GM12878 (cell line): Measurements from ENCODE around the gene RNF7. TPM values are rescaled to one million over a fixed set of nuclear protein-coding genes. Genes with fewer than 3 reads are reported as not detected.

Experiments used
- ATAC-seq: fragments of 200-7000 bp; cut with Tn5 transposase; 3 replicates; pipeline ENCODE4 v1.9.1; 2020; ENCODE audit warnings: mild to moderate bottlenecking, moderate library complexity
- BruUV-seq: library from RNA; stranded (reverse); fragments of 400-500 nt; replicated peaks from 2 replicates; lab custom pipeline; 2021; lab: Mats Ljungman, UMichigan
- CTCF ChIA-PET: fragments of 300-600 bp; sonication (Branson Sonifier 250); formaldehyde crosslinking; extraction: SDS; loops from one replicate; lab custom pipeline; 2021; ENCODE audit warnings: inconsistent platforms; lab: Yijun Ruan, JAX
- POLR2A ChIA-PET: fragments of 350-600 bp; formaldehyde crosslinking; extraction: SDS; loops from one replicate; lab custom pipeline; 2021; ENCODE audit warnings: inconsistent platforms; lab: Charles Lee
- RAD21 ChIA-PET: fragments of 300-600 bp; sonication (Branson Sonifier 250); formaldehyde crosslinking; loops from one replicate; lab custom pipeline; 2023; ENCODE audit warnings: antibody characterized with exemption; ENCODE audit not compliant: unreplicated experiment; lab: Charles Lee
- SMC1A ChIA-PET: fragments of 300-600 bp; sonication (Branson Sonifier 250); formaldehyde crosslinking; loops from one replicate; lab custom pipeline; 2023; ENCODE audit not compliant: unreplicated experiment, uncharacterized antibody; lab: Charles Lee
- DNase-seq: peaks from one replicate; pipeline ENCODE4 v3.0.0-alpha.2; 2011; ENCODE audit warnings: low read depth, low spot score
- FAIRE-seq: peaks from 3 replicates; lab custom pipeline; 2011; peaks lifted over from hg19 to GRCh38; lab: Jason Lieb, UNC
- H2AFZ ChIP-seq: 2 replicates; pipeline ENCODE4 v1.6.0; 2011; ENCODE audit warnings: low read depth, low read length, control low read depth; ENCODE audit not compliant: control insufficient read depth
- H3K27ac ChIP-seq: 2 replicates; pipeline ENCODE4 v1.5.1; 2011; ENCODE audit warnings: control low read depth; ENCODE audit not compliant: control insufficient read depth, insufficient read depth
- H3K27me3 ChIP-seq, 2 experiments: replicated peaks in 1 of 2; 2 replicates each; pipeline versions ENCODE4 v1.6.0 to v1.6.1; 2011; ENCODE audit warnings: low read length in 1 of 2; ENCODE audit not compliant: control insufficient read depth in 2 of 2, insufficient read depth in 2 of 2
- H3K36me3 ChIP-seq, 2 experiments: 2 replicates each; pipeline ENCODE4 v1.5.1; 2011; ENCODE audit warnings: low read length in 1 of 2; ENCODE audit not compliant: control insufficient read depth in 2 of 2, insufficient read depth in 2 of 2
- H3K4me1 ChIP-seq: 2 replicates; pipeline ENCODE4 v1.6.1; 2011; ENCODE audit warnings: mild to moderate bottlenecking, low read length, moderate library complexity, mixed read lengths; ENCODE audit not compliant: control insufficient read depth, insufficient read depth
- H3K4me2 ChIP-seq: 2 replicates; pipeline ENCODE4 v1.6.0; 2011; ENCODE audit warnings: control low read depth; ENCODE audit not compliant: control insufficient read depth, insufficient read depth
- H3K4me3 ChIP-seq: fragments of 200-600 bp; sonication (generic); 2 replicates; pipeline ENCODE4 v1.5.1; 2016
- H3K79me2 ChIP-seq: 2 replicates; pipeline ENCODE4 v1.6.0; 2011; ENCODE audit warnings: low read length; ENCODE audit not compliant: control insufficient read depth, insufficient read depth
- H3K9ac ChIP-seq: 2 replicates; pipeline ENCODE4 v1.8.0; 2011; ENCODE audit warnings: low read length, control low read depth, mixed read lengths; ENCODE audit not compliant: control insufficient read depth, insufficient read depth
- H3K9me3 ChIP-seq: replicated peaks from 3 replicates; pipeline ENCODE4 v1.5.1; 2011; ENCODE audit warnings: mild to moderate bottlenecking, low read length; ENCODE audit not compliant: control insufficient read depth, insufficient read depth
- H4K20me1 ChIP-seq: 2 replicates; pipeline ENCODE4 v1.6.0; 2011; ENCODE audit not compliant: control insufficient read depth, insufficient read depth
- ATF3 ChIP-seq: IDR thresholded peaks from 2 replicates; pipeline ENCODE4 v1.6.1; 2011; ENCODE audit warnings: low read depth, mild to moderate bottlenecking, low read length, moderate library complexity, borderline replicate concordance; ENCODE audit errors: extremely low read depth
- BCLAF1 ChIP-seq: fragments of 450-650 bp; IDR thresholded peaks from 2 replicates; pipeline ENCODE4 v1.6.1; 2017; ENCODE audit warnings: antibody characterized with exemption, mild to moderate bottlenecking, moderate library complexity
- HDAC2 ChIP-seq: fragments of 200-600 bp; sonication (generic); IDR thresholded peaks from 2 replicates; pipeline ENCODE4 v1.6.1; 2017
- KAT2A ChIP-seq: conservative IDR thresholded peaks from 2 replicates; pipeline ENCODE4 v1.6.1; 2011; ENCODE audit warnings: low read depth, low read length; ENCODE audit not compliant: control insufficient read depth
- MYC ChIP-seq: IDR thresholded peaks from 2 replicates; pipeline ENCODE4 v1.6.1; 2011; ENCODE audit warnings: mild to moderate bottlenecking, low read length, moderate library complexity, inconsistent platforms; ENCODE audit not compliant: insufficient read depth, insufficient replicate concordance, insufficient read length, severe bottlenecking
- RAD21 ChIP-seq: IDR thresholded peaks from 2 replicates; pipeline ENCODE4 v1.6.1; 2011; ENCODE audit warnings: mild to moderate bottlenecking, low read depth, low read length, moderate library complexity; ENCODE audit not compliant: insufficient read depth
- SKIL ChIP-seq: fragments of 450-650 bp; IDR thresholded peaks from 2 replicates; pipeline ENCODE4 v1.6.1; 2017; ENCODE audit warnings: mild to moderate bottlenecking, low read depth, inconsistent platforms; ENCODE audit not compliant: poor library complexity, severe bottlenecking
- SRF ChIP-seq, 2 experiments: IDR thresholded peaks; 2 replicates each; pipeline ENCODE4 v1.6.1; 2011; ENCODE audit warnings: low read depth in 2 of 2, low read length in 2 of 2, mild to moderate bottlenecking in 1 of 2, moderate library complexity in 1 of 2
- ZNF687 ChIP-seq: fragments of 450-650 bp; IDR thresholded peaks from 2 replicates; pipeline ENCODE4 v1.6.1; 2017; ENCODE audit warnings: mild to moderate bottlenecking, moderate library complexity
- in situ Hi-C: fragments of 300-500 bp; cut with MboI; formaldehyde crosslinking; loops from 9 replicates; pipeline ENCODE4 v1.14.3; 2018; ENCODE audit warnings: mixed read lengths
- intact Hi-C: fragments of 100-400 bp; cut with micrococcal nuclease; formaldehyde crosslinking; loops from one replicate; pipeline ENCODE4 v1.14.2; 2022; ENCODE audit not compliant: unreplicated experiment
- polyA plus RNA-seq, 11 experiments: library from polyadenylated mRNA; depleted of rRNA in 4 of 11; unstranded in 6 of 11; stranded (reverse) in 5 of 11; fragments of >200 nt; fragmentation: Nextera tagmentation in 4 of 11; fragmentation: Illumina TruSeq in 1 of 11; extraction: Ambion mirVana in 4 of 11; extraction: Trizol in 1 of 11; gene quantifications; 1 replicate in 1 of 11; 2 replicates in 10 of 11; pipeline versions ENCODE4 v1.2.1 to v1.2.3, GENCODE V29; 2011 to 2016; ENCODE audit warnings: inconsistent platforms in 2 of 11, missing spikeins in 2 of 11, low read depth in 1 of 11
- total RNA-seq, 4 experiments: library from RNA; depleted of rRNA in 3 of 4; stranded (reverse); fragments of >200 nt in 3 of 4; fragmentation: Illumina TruSeq in 1 of 4; extraction: Trizol in 1 of 4; gene quantifications; 2 replicates each; pipeline versions ENCODE4 v1.2.1 to v1.2.3, GENCODE V29; 2013 to 2021

Gene RNF7
- total and polyA plus RNA-seq, 10 of the 15 experiments (the other 5 are each of a cell fraction or from before 2014, with no cell fraction given): 36.0 to 146 (median 76.4) TPM

GRCh38 chr3:141723255-141723654, 14.8 kb upstream of the RNF7 start:
- RAD21 ChIA-PET: interaction anchor here (0.6 kb wide), 1 partner anchor 126 kb away, joined by 3 read pairs; no protein-coding TSS in a partner anchor
- no peaks in the 10 kb centered on the region for H3K9me3 ChIP-seq
- no peak overlapping the region for H2AFZ ChIP-seq
- in situ Hi-C loops (no loop called here), intact Hi-C loops (no loop called here)
- TF ChIP-seq ZNF687: no peak
- TF ChIP-seq SRF (IDR thresholded peaks at IDR 0.05; ENCODE audit: low read depth in 2 of 2, low read length in 2 of 2): no peak
- no peak for TF ChIP-seq SKIL
- no peak for TF ChIP-seq ATF3
- no peak for TF ChIP-seq HDAC2
- no peak for TF ChIP-seq KAT2A
- TF ChIP-seq BCLAF1: no peak
- TF ChIP-seq MYC: no peak
- no peak for TF ChIP-seq RAD21
- H4K20me1 ChIP-seq: no peaks in the 10 kb centered on the region
- H3K27me3 ChIP-seq: peaks cover 0 to 1% of the 10 kb centered on the region in 2 experiments; a peak in 2 of 4 replicates
- H3K4me3 ChIP-seq: no peak overlapping the region
- no peaks in the 10 kb centered on the region for H3K36me3 ChIP-seq
- DNase-seq: no peak
- no TSS peak for BruUV-seq
- CTCF ChIA-PET: interaction anchor here (1.1 kb wide), 1 partner anchor 14 kb away, joined by 3 read pairs; no protein-coding TSS in a partner anchor
- H3K4me1 ChIP-seq: no peaks in the 10 kb centered on the region
- H3K27ac ChIP-seq: no peak overlapping the region
- no peak overlapping the region for H3K4me2 ChIP-seq
- H3K79me2 ChIP-seq: no peaks in the 10 kb centered on the region
- no peak overlapping the region for H3K9ac ChIP-seq
- no peak for ATAC-seq
- POLR2A ChIA-PET: no interaction called here
- SMC1A ChIA-PET: interaction anchor here (0.5 to 1.1 kb wide), 2 partner anchors 135 to 151 kb away, joined by 3 read pairs; no protein-coding TSS in a partner anchor
- FAIRE-seq: no peak
